B cell (primary cell): ENCODE data around the gene ZNF622. TPM values are rescaled to one million over a fixed set of nuclear protein-coding genes. Genes with fewer than 3 reads are reported as not detected.
"Not testable (repeated sequence)": the region's sequence is repeated elsewhere in the genome, so short reads cannot be mapped to it uniquely, and the experiment has no call there.

Source experiments
- ATAC-seq: fragments of 200-7000 bp; cut with Tn5 transposase; one replicate; pipeline ENCODE4 v1.10.0; 2021; ENCODE audit warnings: low read depth, mild to moderate bottlenecking, moderate number of reproducible peaks, moderate library complexity
- CTCF ChIA-PET: fragments of 350-600 bp; sonication (Branson Sonifier 250); formaldehyde crosslinking; loops from one replicate; lab custom pipeline; 2021; ENCODE audit warnings: antibody characterized with exemption, inconsistent platforms; lab: Charles Lee
- POLR2A ChIA-PET: fragments of 350-600 bp; sonication (Branson Sonifier 250); formaldehyde crosslinking; loops from one replicate; lab custom pipeline; 2021; ENCODE audit warnings: antibody characterized with exemption; lab: Charles Lee
- DNase-seq: peaks from one replicate; pipeline ENCODE4 v3.0.0; 2013
- H2AFZ ChIP-seq: 2 replicates; pipeline ENCODE4 v1.6.1; 2012; ENCODE audit warnings: mild to moderate bottlenecking, low read depth, low read length; ENCODE audit not compliant: insufficient read depth, poor library complexity, severe bottlenecking
- H3K27ac ChIP-seq, 2 donors: 1 replicate in 1 of 2; 2 replicates in 1 of 2; pipeline ENCODE4 v1.5.1; 2012 to 2013; ENCODE audit warnings: low read length in 2 of 2, mild to moderate bottlenecking in 2 of 2, moderate library complexity in 1 of 2
- H3K27me3 ChIP-seq, 4 experiments: fragments of 200-600 bp in 1 of 4; sonication (generic) in 1 of 4; replicated peaks in 1 of 4; 1 replicate in 2 of 4; 2 replicates in 2 of 4; pipeline versions ENCODE4 v1.6.1 to v1.7.0; 2013 to 2016; ENCODE audit warnings: low read length in 3 of 4, mild to moderate bottlenecking in 2 of 4, mixed read lengths in 1 of 4, moderate library complexity in 1 of 4; ENCODE audit not compliant: insufficient read depth in 4 of 4, control insufficient read depth in 3 of 4; ENCODE audit errors: control extremely low read depth in 1 of 4
- H3K36me3 ChIP-seq, 2 experiments: replicated peaks in 1 of 2; 1 replicate in 1 of 2; 2 replicates in 1 of 2; pipeline versions ENCODE4 v1.6.1 to v1.7.1; 2013; ENCODE audit warnings: low read length in 1 of 2; ENCODE audit not compliant: insufficient read depth in 2 of 2, control insufficient read depth in 1 of 2; ENCODE audit errors: control extremely low read depth in 1 of 2, extremely low read depth in 1 of 2
- H3K4me1 ChIP-seq, 2 donors: fragments of 200-600 bp in 1 of 2; sonication (generic) in 1 of 2; 1 replicate in 1 of 2; 2 replicates in 1 of 2; pipeline versions ENCODE4 v1.5.1 to v1.6.1; 2013 to 2017; ENCODE audit warnings: low read length in 2 of 2; ENCODE audit not compliant: control insufficient read depth in 2 of 2, insufficient read depth in 2 of 2
- H3K4me2 ChIP-seq: replicated peaks from 2 replicates; pipeline ENCODE3; 2012; ENCODE audit warnings: mild to moderate bottlenecking, low read depth, low read length; ENCODE audit not compliant: poor library complexity, severe bottlenecking
- H3K4me3 ChIP-seq, 5 experiments: fragments of 200-600 bp in 1 of 5; sonication (generic) in 1 of 5; 1 replicate in 3 of 5; 2 replicates in 2 of 5; pipeline versions ENCODE4 v1.5.1 to v1.7.0; 2011 to 2016; ENCODE audit warnings: low read length in 4 of 5, mild to moderate bottlenecking in 4 of 5, low read depth in 2 of 5, control low read depth in 1 of 5, moderate library complexity in 1 of 5; ENCODE audit not compliant: insufficient read depth in 1 of 5; ENCODE audit errors: control extremely low read depth in 1 of 5, extremely low read depth in 1 of 5
- H3K79me2 ChIP-seq: fragments of 200-600 bp; sonication (generic); one replicate; pipeline ENCODE4 v1.6.0; 2016; ENCODE audit warnings: low read length; ENCODE audit not compliant: control insufficient read depth, insufficient read depth
- H3K9ac ChIP-seq: fragments of 200-600 bp; sonication (generic); 2 replicates; pipeline ENCODE4 v1.6.1; 2017; ENCODE audit warnings: mild to moderate bottlenecking, low read length, moderate library complexity
- H3K9me3 ChIP-seq, 3 donors: one replicate each; pipeline versions ENCODE4 v1.6.1 to v1.7.1; 2013; ENCODE audit warnings: low read length in 2 of 3; ENCODE audit not compliant: control insufficient read depth in 2 of 3, insufficient read depth in 1 of 3; ENCODE audit errors: control extremely low read depth in 1 of 3
- H4K20me1 ChIP-seq: 2 replicates; pipeline ENCODE4 v1.6.0; 2012; ENCODE audit warnings: mild to moderate bottlenecking, low read length; ENCODE audit not compliant: insufficient read depth, control insufficient read depth, poor library complexity, severe bottlenecking
- H3K27ac Mint-ChIP-seq: one replicate; pipeline ENCODE4 v1.8.0; 2021; ENCODE audit warnings: mixed read lengths
- H3K27me3 Mint-ChIP-seq: one replicate; pipeline ENCODE4 v1.8.0; 2021; ENCODE audit warnings: mixed read lengths
- H3K4me1 Mint-ChIP-seq: one replicate; pipeline ENCODE4 v1.8.0; 2021; ENCODE audit warnings: mixed read lengths
- H3K4me3 Mint-ChIP-seq: one replicate; pipeline ENCODE4 v1.8.0; 2021; ENCODE audit warnings: mixed read lengths
- H3K9me3 Mint-ChIP-seq: one replicate; pipeline ENCODE4 v1.8.0; 2022; ENCODE audit warnings: mixed read lengths; ENCODE audit not compliant: insufficient read depth
- CTCF ChIP-seq: fragments of 200-600 bp; IDR thresholded peaks from one replicate; pipeline ENCODE4 v1.8.0; 2022; ENCODE audit warnings: antibody characterized with exemption, mild to moderate bottlenecking
- EZH2 ChIP-seq: IDR thresholded peaks from 2 replicates; pipeline ENCODE4 v1.6.1; 2012; ENCODE audit warnings: borderline replicate concordance, low read depth, mild to moderate bottlenecking, moderate library complexity, low read length; ENCODE audit not compliant: insufficient read depth, poor library complexity, severe bottlenecking
- WGBS: methylation state at CpG from one replicate; pipeline ENCODE4 v1.1.5; 2013; ENCODE audit warnings: missing lambda C conversion rate; ENCODE audit not compliant: insufficient coverage; 5-methylcytosine and 5-hydroxymethylcytosine counted together
- intact Hi-C: fragments of 100-400 bp; cut with micrococcal nuclease; formaldehyde crosslinking; loops from one replicate; pipeline ENCODE4 v1.10.0; 2022
- polyA plus RNA-seq: library from polyadenylated mRNA; depleted of rRNA; stranded (reverse); fragments of >200 nt; gene quantifications from 2 replicates; pipeline ENCODE4 v1.2.3, GENCODE V29; 2012
- total RNA-seq, 2 donors: library from RNA; stranded (reverse); fragments of 120-200 nt in 1 of 2; gene quantifications; 1 replicate in 1 of 2; 2 replicates in 1 of 2; pipeline versions ENCODE4 v1.2.3 to v1.2.4, GENCODE V29; 2013 to 2022

The ZNF622 gene
- total and polyA plus RNA-seq, 2 donors (not counting 1 experiment from before 2014, with no cell fraction given): 7.5 to 37.1 TPM

- Histone ChIP-seq H3K4me3 (no peak overlapping the region), H2AFZ (no peak overlapping the region), H3K4me1 (no peaks in the 10 kb centered on the region), H3K27me3 (no peaks in the 10 kb centered on the region), H3K79me2 (no peaks in the 10 kb centered on the region), H3K36me3 (no peaks in the 10 kb centered on the region), H3K4me2 (no peak overlapping the region), H3K9me3 (no peaks in the 10 kb centered on the region), H3K9ac (no peak overlapping the region), H3K27ac (no peak overlapping the region), H4K20me1 (no peaks in the 10 kb centered on the region)
- DNase-seq (no peak), ATAC-seq (no peak)
- 78% methylated on average over 1 of the region's 1 CpG for WGBS
- no peaks in the 10 kb centered on the region for H3K4me1 Mint-ChIP-seq
- H3K27me3 Mint-ChIP-seq: no peaks in the 10 kb centered on the region
- no peaks in the 10 kb centered on the region for H3K9me3 Mint-ChIP-seq
- ChIA-PET POLR2A (no interaction called here), CTCF (no interaction called here)
- intact Hi-C loops: no loop called here
- H3K4me3 Mint-ChIP-seq: no peak overlapping the region
- no peak overlapping the region for H3K27ac Mint-ChIP-seq
- no peak for TF ChIP-seq EZH2
- no peak for TF ChIP-seq CTCF
Measured at GRCh38 chr5:16437977-16438376, 27.6 kb downstream of the ZNF622 start.

- H3K9me3 Mint-ChIP-seq, H3K4me2 ChIP-seq, H3K9ac ChIP-seq, CTCF ChIA-PET, H3K27me3 ChIP-seq, H3K4me1 Mint-ChIP-seq, POLR2A ChIA-PET, H3K9me3 ChIP-seq, H3K4me1 ChIP-seq, H4K20me1 ChIP-seq, H3K36me3 ChIP-seq, ATAC-seq, H3K27ac Mint-ChIP-seq, H3K4me3 Mint-ChIP-seq, H3K27ac ChIP-seq, H3K27me3 Mint-ChIP-seq, H3K79me2 ChIP-seq, DNase-seq, H2AFZ ChIP-seq, H3K4me3 ChIP-seq, intact Hi-C loops: not testable (repeated sequence)
- 89% methylated on average over 19 of the region's 28 CpGs for WGBS
Measured at GRCh38 chr5:16436065-16436682, 29.4 kb downstream of the ZNF622 start.
